Parathyroid adenoma (tissue), 2 donors: Measurements from ENCODE around the gene PLEKHA8.

Experiments used
- H2AFZ ChIP-seq: fragments of 300-600 bp; sonication (generic); one replicate; pipeline ENCODE4 v1.7.0; 2017; ENCODE audit warnings: antibody characterized with exemption, mild to moderate bottlenecking
- H3K27ac ChIP-seq: fragments of 300-600 bp; sonication (generic); one replicate; pipeline ENCODE4 v1.7.0; 2017
- H3K27me3 ChIP-seq: fragments of 300-600 bp; sonication (generic); one replicate; pipeline ENCODE4 v1.7.0; 2017; ENCODE audit warnings: low read length; ENCODE audit not compliant: control insufficient read depth, insufficient read depth
- H3K36me3 ChIP-seq: fragments of 300-600 bp; sonication (generic); one replicate; pipeline ENCODE4 v1.7.0; 2017; ENCODE audit warnings: low read length; ENCODE audit not compliant: control insufficient read depth, insufficient read depth
- H3K4me1 ChIP-seq: fragments of 300-600 bp; sonication (generic); one replicate; pipeline ENCODE4 v1.7.0; 2017; ENCODE audit warnings: control low read depth
- H3K4me2 ChIP-seq: fragments of 300-600 bp; sonication (generic); one replicate; pipeline ENCODE4 v1.7.0; 2017; ENCODE audit warnings: low read length
- H3K4me3 ChIP-seq: fragments of 300-600 bp; sonication (generic); one replicate; pipeline ENCODE4 v1.7.0; 2017; ENCODE audit warnings: low read depth, low read length
- H3K79me2 ChIP-seq: fragments of 300-600 bp; sonication (generic); one replicate; pipeline ENCODE4 v1.7.0; 2017; ENCODE audit warnings: control low read depth
- H3K9ac ChIP-seq: fragments of 300-600 bp; sonication (generic); one replicate; pipeline ENCODE4 v1.7.0; 2017; ENCODE audit warnings: mild to moderate bottlenecking
- H3K9me3 ChIP-seq: fragments of 300-600 bp; sonication (generic); one replicate; pipeline ENCODE4 v1.7.0; 2017; ENCODE audit warnings: low read length; ENCODE audit not compliant: control insufficient read depth
- CTCF ChIP-seq: fragments of 300-600 bp; sonication (generic); IDR thresholded peaks from one replicate; pipeline ENCODE4 v1.7.0; 2017; ENCODE audit warnings: antibody characterized with exemption, mild to moderate bottlenecking
- donor health status: primary hyperparathyroidism.

The PLEKHA8 gene

DNA sequence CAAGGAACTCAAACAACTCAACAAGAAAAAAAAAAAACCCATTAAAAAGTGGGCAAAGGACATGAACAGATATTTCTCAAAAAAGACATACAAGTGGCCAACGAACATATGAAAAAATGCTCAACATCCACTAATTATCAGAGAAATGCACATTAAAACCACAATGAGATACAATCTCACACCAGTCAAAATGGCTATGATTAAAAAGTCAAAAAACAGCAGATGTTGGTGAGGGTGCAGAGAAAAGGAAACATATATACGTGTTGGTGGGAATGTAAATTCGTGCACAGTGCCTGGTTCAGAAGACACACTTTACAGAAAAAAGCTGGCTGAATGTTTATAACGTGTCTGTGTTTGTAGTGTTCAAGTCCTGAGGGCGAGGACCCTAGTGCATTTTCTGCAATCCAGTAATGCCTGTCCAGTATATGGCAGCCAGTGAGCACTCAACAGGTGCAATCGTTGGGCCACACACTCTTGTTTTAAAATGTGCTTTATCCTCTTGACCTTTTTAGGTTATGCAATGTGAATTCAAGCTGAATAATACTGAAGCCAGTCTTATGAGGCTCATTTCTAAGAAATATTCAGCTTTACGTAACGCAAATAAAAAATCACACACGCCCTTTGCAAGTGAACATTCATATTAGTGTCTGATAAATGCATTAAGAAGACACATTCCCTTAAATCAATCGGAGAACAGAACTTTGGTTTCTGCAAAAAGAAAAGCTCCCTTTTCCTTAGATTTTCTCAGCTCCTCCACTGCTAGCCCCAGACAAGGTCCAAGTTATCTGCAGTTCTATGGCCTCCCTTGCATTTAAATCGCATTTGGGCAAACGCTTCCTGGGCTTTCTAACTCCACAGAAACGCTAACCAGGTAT is 105.8 kb downstream of the PLEKHA8 start:
- Histone ChIP-seq H3K27ac (peak overlapping the region; percentile 72), H3K4me2 (peak overlapping the region; percentile 96), H3K79me2 (peaks cover 7% of the 10 kb centered on the region), H3K9ac (no peak overlapping the region), H3K9me3 (no peaks in the 10 kb centered on the region), H3K27me3 (no peaks in the 10 kb centered on the region), H3K4me3 (peak overlapping the region; percentile 69), H3K4me1 (peaks cover 2% of the 10 kb centered on the region), H2AFZ (peak overlapping the region; percentile 99), H3K36me3 (no peaks in the 10 kb centered on the region)
- TF ChIP-seq CTCF: no peak

DNA sequence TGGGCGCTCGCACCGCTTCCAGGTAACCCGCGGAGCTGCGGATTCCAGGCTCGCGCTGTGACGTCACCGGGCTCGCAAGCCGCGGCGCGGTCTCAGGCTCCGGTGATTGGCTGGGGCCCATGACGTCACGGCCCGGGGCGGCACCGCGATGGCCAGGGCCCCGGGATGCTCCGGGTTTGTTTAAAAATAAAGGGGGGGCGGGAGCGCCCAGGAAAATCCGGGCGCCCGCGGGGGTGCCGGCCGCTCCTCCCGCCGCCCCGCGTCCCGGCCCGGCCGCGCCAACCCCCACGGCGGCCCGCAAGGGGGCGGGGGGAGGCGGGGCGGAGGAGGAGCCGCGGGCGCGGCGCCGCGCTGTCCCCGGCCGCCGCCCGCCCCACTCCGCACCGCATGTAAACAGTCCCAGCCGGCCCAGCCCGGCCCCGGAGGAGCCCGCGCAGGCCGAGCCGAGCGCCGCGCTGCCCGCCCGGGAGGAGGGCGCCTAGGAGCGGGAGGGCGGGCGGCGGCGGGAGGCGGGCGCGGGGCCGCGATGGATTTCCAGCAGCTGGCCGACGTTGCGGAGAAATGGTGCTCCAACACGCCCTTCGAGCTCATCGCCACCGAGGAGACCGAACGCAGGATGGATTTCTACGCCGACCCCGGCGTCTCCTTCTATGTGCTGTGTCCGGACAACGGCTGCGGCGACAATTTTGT is 106.5 kb downstream of the PLEKHA8 start, which contains the start of gene MTURN:
Gene MTURN (plus strand): TSS at position 376 of the 690 bp plus-strand sequence. CDS start 151 bp downstream, at position 527.
- Histone ChIP-seq H3K9me3 (no peaks in the 10 kb centered on the region), H3K4me3 (peak within 1 kb of the TSS; percentile 69), H2AFZ (peak within 1 kb of the TSS; percentile 99), H3K27ac (peak within 1 kb of the TSS; percentile 74), H3K4me1 (peaks cover 2% of the 10 kb centered on the region), H3K79me2 (peaks cover 7% of the 10 kb centered on the region), H3K4me2 (peak within 1 kb of the TSS; percentile 96), H3K9ac (peak within 1 kb of the TSS; percentile 33), H3K27me3 (no peaks in the 10 kb centered on the region), H3K36me3 (no peaks in the 10 kb centered on the region)
- TF ChIP-seq CTCF: no peak

- Histone ChIP-seq H3K4me1 (peaks cover 2% of the 10 kb centered on the region), H3K4me2 (peak overlapping the region; percentile 88), H3K27ac (peak overlapping the region; percentile 74), H3K4me3 (peak overlapping the region; percentile 55), H3K9me3 (no peaks in the 10 kb centered on the region), H3K27me3 (no peaks in the 10 kb centered on the region), H3K36me3 (no peaks in the 10 kb centered on the region), H2AFZ (peak overlapping the region; percentile 97), H3K9ac (peak overlapping the region; percentile 33), H3K79me2 (peaks cover 7% of the 10 kb centered on the region)
- no peak for TF ChIP-seq CTCF
Observed at GRCh38 chr7:30135301-30136116, 107.3 kb downstream of the PLEKHA8 start.

- Histone ChIP-seq H3K36me3 (no peaks in the 10 kb centered on the region), H2AFZ (peak overlapping the region; percentile 97), H3K9ac (peak overlapping the region; percentile 33), H3K4me3 (peak overlapping the region; percentile 55), H3K79me2 (peaks cover 7% of the 10 kb centered on the region), H3K27me3 (no peaks in the 10 kb centered on the region), H3K4me1 (peaks cover 2% of the 10 kb centered on the region), H3K27ac (peak overlapping the region; percentile 51), H3K9me3 (no peaks in the 10 kb centered on the region), H3K4me2 (peak overlapping the region; percentile 88)
- no peak for TF ChIP-seq CTCF
Observed at GRCh38 chr7:30136117-30136731, 108.0 kb downstream of the PLEKHA8 start.
